Transverse colon (tissue), 4 donors: ENCODE measurements around the gene NPC1. TPM values are rescaled to one million over a fixed set of nuclear protein-coding genes. Genes with fewer than 3 reads are reported as not detected.

Experiments
- DNase-seq: peaks from one replicate; pipeline ENCODE4 v3.0.0-alpha.2; 2019
- H3K27ac ChIP-seq, 4 donors: fragments of 200-600 bp; sonication (generic); 2 replicates each; pipeline ENCODE4 v1.5.1; 2016 to 2018; ENCODE audit warnings: inconsistent platforms in 4 of 4
- H3K27me3 ChIP-seq: fragments of 200-600 bp; sonication (generic); 2 replicates; pipeline ENCODE4 v1.5.1; 2017; ENCODE audit warnings: inconsistent platforms
- H3K36me3 ChIP-seq, 4 donors: fragments of 200-600 bp; sonication (generic); 2 replicates each; pipeline ENCODE4 v1.5.1; 2017 to 2019; ENCODE audit warnings: inconsistent platforms in 4 of 4
- H3K4me1 ChIP-seq, 4 donors: fragments of 200-600 bp; sonication (generic); 2 replicates each; pipeline ENCODE4 v1.5.1; 2017 to 2020; ENCODE audit warnings: inconsistent platforms in 4 of 4
- H3K4me3 ChIP-seq, 4 donors: fragments of 200-600 bp; sonication (generic); 1 replicate in 1 of 4; 2 replicates in 3 of 4; pipeline versions ENCODE4 v1.5.1 to v1.6.1; 2017 to 2019; ENCODE audit warnings: inconsistent platforms in 4 of 4
- H3K9me3 ChIP-seq, 2 donors: fragments of 200-600 bp; sonication (generic); 2 replicates each; pipeline ENCODE4 v1.5.1; 2017 to 2019; ENCODE audit warnings: inconsistent platforms in 2 of 2
- EP300 ChIP-seq: sonication (generic); formaldehyde crosslinking; IDR thresholded peaks from one replicate; pipeline ENCODE4 v1.6.1; 2017; ENCODE audit warnings: antibody characterized with exemption, low read depth
- POLR2A ChIP-seq: fragments of 450-650 bp; IDR thresholded peaks from one replicate; pipeline ENCODE4 v1.6.1; 2016; ENCODE audit warnings: antibody characterized with exemption, mild to moderate bottlenecking, moderate library complexity
- POLR2AphosphoS5 ChIP-seq, 3 donors: sonication (generic); formaldehyde crosslinking; IDR thresholded peaks; one replicate each; pipeline ENCODE4 v1.6.1; 2016; ENCODE audit warnings: antibody characterized with exemption in 3 of 3
- WGBS, 2 donors: methylation state at CpG; one replicate each; pipeline ENCODE4 v1.1.5; 2018; ENCODE audit warnings: low coverage in 1 of 2; 5-methylcytosine and 5-hydroxymethylcytosine counted together
- in situ Hi-C, 4 donors: fragments of 200-750 bp; cut with MboI; loops; one replicate each; pipeline versions ENCODE4 v1.15.0 to v1.15.1; 2017; ENCODE audit warnings: low sequenced_read_pairs in 3 of 4, low pct_ligation_motif_present in 1 of 4, low pct_unique_long_range_greater_than_20kb in 1 of 4
- intact Hi-C: fragments of 100-400 bp; cut with DNase I; formaldehyde crosslinking; loops from one replicate; pipeline ENCODE4 v1.15.1; 2023; ENCODE audit warnings: low total_unique reads
- total RNA-seq, 4 donors: library from RNA; depleted of rRNA; stranded (reverse); fragments of >200 nt; gene quantifications; one replicate each; pipeline ENCODE4 v1.1.0, GENCODE V29; 2016
- TF ChIP-seq, protein P1 (sequence below), 5 experiments: fragments of 200-600 bp in 3 of 5; fragments of 450-650 bp in 2 of 5; sonication (generic) in 3 of 5; IDR thresholded peaks; 1 replicate in 2 of 5; 2 replicates in 3 of 5; pipeline ENCODE4 v1.5.1; 2016 to 2017; ENCODE audit warnings: antibody characterized with exemption in 5 of 5, inconsistent platforms in 3 of 5, mild to moderate bottlenecking in 2 of 5, moderate library complexity in 1 of 5

The NPC1 gene
- total RNA-seq, 4 donors from 2014 or later: 33.6 to 96.1 (median 49.7) TPM

DNA sequence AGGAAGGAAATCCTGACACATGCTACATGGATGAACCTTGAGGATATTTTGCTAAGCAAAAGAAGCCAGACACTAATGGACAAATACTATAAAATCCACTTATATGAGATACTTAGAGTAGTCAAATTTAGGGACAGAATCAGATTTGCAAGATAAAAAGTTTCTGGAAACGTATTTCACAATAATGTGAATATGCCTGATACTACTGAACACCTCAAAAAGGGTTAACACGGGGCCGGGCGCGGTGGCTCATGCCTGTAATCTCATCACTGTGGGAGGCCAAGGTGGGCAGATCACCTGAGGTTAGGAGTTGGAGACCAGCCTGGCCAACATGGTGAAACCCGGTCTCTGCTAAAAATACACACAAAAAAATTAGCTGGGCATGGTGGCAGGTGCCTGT is 84.7 kb downstream of the NPC1 start:
- in situ Hi-C loops (no loop called here), intact Hi-C loops (loop anchor here (5.0 kb wide), 1 partner anchor 86 kb away; the partner anchor contains the start of gene NPC1)
- 86 to 88% methylated on average over 6 of the region's 6 CpGs for WGBS, 2 donors

DNA sequence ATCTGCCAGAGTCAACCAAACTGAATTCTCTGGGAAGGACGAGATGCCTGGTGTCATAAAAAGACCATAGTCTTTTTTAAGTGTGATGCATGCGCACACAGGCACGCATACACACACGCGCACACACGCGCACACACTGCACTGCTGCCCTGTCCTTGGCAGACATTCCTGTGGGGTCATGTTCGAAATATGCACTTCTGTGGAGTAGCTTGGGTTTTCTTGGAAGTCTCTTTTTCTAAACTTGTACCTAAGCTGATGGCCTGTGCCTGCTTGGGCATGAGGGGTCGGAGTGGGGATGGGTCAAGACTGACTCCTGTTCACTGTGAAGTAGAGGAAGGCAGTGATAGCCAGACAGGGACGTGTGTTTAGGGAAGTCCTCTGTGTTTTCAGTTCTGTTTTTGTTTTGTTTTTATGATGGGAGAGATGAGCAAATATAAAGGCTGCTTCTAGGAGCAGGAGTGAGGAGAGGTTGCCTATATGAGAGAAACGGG is 87.0 kb downstream of the NPC1 start:
- Histone ChIP-seq H3K36me3 (no peaks in the 10 kb centered on the region), H3K27ac (no peak overlapping the region), H3K9me3 (no peaks in the 10 kb centered on the region), H3K4me1 (peaks cover 5 to 21% (median 9%) of the 10 kb centered on the region in 4 donors), H3K27me3 (no peaks in the 10 kb centered on the region), H3K4me3 (no peak overlapping the region)
- TF ChIP-seq, protein P1, sequence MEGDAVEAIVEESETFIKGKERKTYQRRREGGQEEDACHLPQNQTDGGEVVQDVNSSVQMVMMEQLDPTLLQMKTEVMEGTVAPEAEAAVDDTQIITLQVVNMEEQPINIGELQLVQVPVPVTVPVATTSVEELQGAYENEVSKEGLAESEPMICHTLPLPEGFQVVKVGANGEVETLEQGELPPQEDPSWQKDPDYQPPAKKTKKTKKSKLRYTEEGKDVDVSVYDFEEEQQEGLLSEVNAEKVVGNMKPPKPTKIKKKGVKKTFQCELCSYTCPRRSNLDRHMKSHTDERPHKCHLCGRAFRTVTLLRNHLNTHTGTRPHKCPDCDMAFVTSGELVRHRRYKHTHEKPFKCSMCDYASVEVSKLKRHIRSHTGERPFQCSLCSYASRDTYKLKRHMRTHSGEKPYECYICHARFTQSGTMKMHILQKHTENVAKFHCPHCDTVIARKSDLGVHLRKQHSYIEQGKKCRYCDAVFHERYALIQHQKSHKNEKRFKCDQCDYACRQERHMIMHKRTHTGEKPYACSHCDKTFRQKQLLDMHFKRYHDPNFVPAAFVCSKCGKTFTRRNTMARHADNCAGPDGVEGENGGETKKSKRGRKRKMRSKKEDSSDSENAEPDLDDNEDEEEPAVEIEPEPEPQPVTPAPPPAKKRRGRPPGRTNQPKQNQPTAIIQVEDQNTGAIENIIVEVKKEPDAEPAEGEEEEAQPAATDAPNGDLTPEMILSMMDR (IDR thresholded peaks at IDR 0.05): no peak
- no peak for TF ChIP-seq POLR2A
- TF ChIP-seq EP300: no peak
- TF ChIP-seq POLR2AphosphoS5 (IDR thresholded peaks at IDR 0.05): no peak
- in situ Hi-C loops (no loop called here), intact Hi-C loops (no loop called here)
- 64% methylated on average over 11 of the region's 11 CpGs; no CpG with 5 or more reads in 1 of the 2 donors for WGBS, 2 donors
- no peak for DNase-seq

More for the DNA sequence above, 84.7 kb downstream of the NPC1 start:
- Histone ChIP-seq H3K36me3 (no peaks in the 10 kb centered on the region), H3K4me3 (no peak overlapping the region), H3K9me3 (no peaks in the 10 kb centered on the region), H3K27ac (no peak overlapping the region), H3K27me3 (no peaks in the 10 kb centered on the region), H3K4me1 (peaks cover 5 to 37% (median 22%) of the 10 kb centered on the region in 4 donors)
- DNase-seq: no peak
- TF ChIP-seq, protein P1 (IDR thresholded peaks at IDR 0.05): no peak
- TF ChIP-seq POLR2AphosphoS5 (IDR thresholded peaks at IDR 0.05): no peak
- no peak for TF ChIP-seq POLR2A
- TF ChIP-seq EP300: no peak

DNA sequence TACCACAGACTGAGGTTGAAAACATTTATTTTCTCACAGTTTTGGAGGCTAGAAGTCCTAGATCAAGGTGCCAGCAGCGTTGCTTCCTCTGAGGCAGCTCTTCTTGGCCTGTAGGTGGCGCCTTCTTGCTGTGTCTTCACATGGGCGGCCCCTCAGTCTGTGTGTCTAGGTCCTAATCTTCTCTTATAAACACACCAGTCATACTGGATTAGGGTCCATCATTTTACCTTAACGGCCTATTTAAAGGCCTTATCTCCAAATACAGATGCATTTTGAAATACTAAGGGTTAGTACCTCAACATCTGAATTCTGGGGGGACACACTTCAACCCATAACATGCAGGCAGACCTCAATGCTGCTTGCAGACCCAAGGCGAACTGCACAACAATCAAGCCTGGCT is 87.4 kb downstream of the NPC1 start:
- in situ Hi-C loops: no loop called here
- no peak overlapping the region for H3K4me3 ChIP-seq

DNA sequence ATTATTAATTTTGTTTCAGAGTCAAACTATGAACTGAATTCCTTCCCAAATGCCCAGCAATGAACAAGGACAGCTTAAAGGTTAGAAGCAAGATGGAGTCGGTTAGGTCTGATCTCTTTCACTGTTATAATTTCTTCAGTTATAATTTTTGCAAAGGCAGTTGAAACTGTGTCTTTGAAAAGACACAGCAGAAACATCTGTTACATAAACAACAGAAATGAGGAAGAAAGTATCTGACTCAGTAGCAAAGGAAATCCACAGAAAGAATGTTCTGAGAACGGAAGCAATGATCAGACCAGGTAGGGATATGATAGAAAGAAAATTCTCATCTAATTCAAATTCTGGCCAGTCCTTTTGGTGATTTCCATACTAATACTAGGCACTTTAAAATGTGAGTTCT is 88.2 kb downstream of the NPC1 start:
- intact Hi-C loops: no loop called here
- H3K4me1 ChIP-seq: peaks cover 0 to 17% (median 7%) of the 10 kb centered on the region in 4 donors
- no peak for DNase-seq
- H3K9me3 ChIP-seq: no peaks in the 10 kb centered on the region
- no peak overlapping the region for H3K4me3 ChIP-seq
- WGBS, 2 donors: 79 to 93% methylated on average over 2 of the region's 2 CpGs
- no peak overlapping the region for H3K27ac ChIP-seq
- H3K36me3 ChIP-seq: no peaks in the 10 kb centered on the region
- TF ChIP-seq POLR2AphosphoS5 (IDR thresholded peaks at IDR 0.05): no peak
- TF ChIP-seq, protein P1 (IDR thresholded peaks at IDR 0.05): no peak
- no peak for TF ChIP-seq EP300
- no peak for TF ChIP-seq POLR2A
- no peaks in the 10 kb centered on the region for H3K27me3 ChIP-seq
- in situ Hi-C loops: no loop called here

More for the DNA sequence above, 87.4 kb downstream of the NPC1 start:
- Histone ChIP-seq H3K9me3 (no peaks in the 10 kb centered on the region), H3K4me1 (peaks cover under 1 to 17% (median 7%) of the 10 kb centered on the region in 4 donors), H3K27ac (no peak overlapping the region), H3K27me3 (no peaks in the 10 kb centered on the region), H3K36me3 (no peaks in the 10 kb centered on the region)
- TF ChIP-seq POLR2AphosphoS5 (IDR thresholded peaks at IDR 0.05): no peak
- TF ChIP-seq, protein P1 (IDR thresholded peaks at IDR 0.05): peak; percentile 62 to 84 (median 73)
- intact Hi-C loops: no loop called here
- DNase-seq: peak; percentile 72
- 25 to 27% methylated on average over 2 to 5 of the region's 5 CpGs for WGBS, 2 donors
